Endothelial cell of umbilical vein (primary cell): ENCODE data around the gene TXNDC15. TPM values are rescaled to one million over a fixed set of nuclear protein-coding genes. Genes with fewer than 3 reads are reported as not detected.

ENCODE experiments used
- BruUV-seq: library from RNA; stranded (reverse); fragments of 400-500 nt; replicated peaks from 2 replicates; lab custom pipeline; 2021; lab: Mats Ljungman, UMichigan
- CTCF ChIA-PET: fragments of 300-600, 350-600 bp; sonication (Branson Sonifier 250); formaldehyde crosslinking; loops from one replicate; lab custom pipeline; 2021; ENCODE audit warnings: antibody characterized with exemption, inconsistent platforms; lab: Charles Lee
- POLR2A ChIA-PET: fragments of 300-600, 350-600 bp; sonication (Branson Sonifier 250); formaldehyde crosslinking; loops from one replicate; lab custom pipeline; 2021; ENCODE audit warnings: antibody characterized with exemption, inconsistent platforms; lab: Charles Lee
- DNase-seq: peaks from one replicate; pipeline ENCODE4 v3.0.0-alpha.2; 2011; ENCODE audit warnings: low read depth, low spot score
- FAIRE-seq: peaks from 2 replicates; lab custom pipeline; 2011; peaks lifted over from hg19 to GRCh38; lab: Jason Lieb, UNC
- H2AFZ ChIP-seq: 2 replicates; pipeline ENCODE4 v1.6.0; 2012; ENCODE audit warnings: low read depth, low read length, control low read depth, inconsistent platforms
- H3K27ac ChIP-seq: 2 replicates; pipeline ENCODE4 v1.5.1; 2011; ENCODE audit warnings: low read depth, mild to moderate bottlenecking, control low read depth, low read length, moderate library complexity; ENCODE audit not compliant: insufficient read depth
- H3K27me3 ChIP-seq, 2 experiments: 2 replicates each; pipeline versions ENCODE4 v1.6.0 to v1.6.1; 2011; ENCODE audit warnings: low read length in 2 of 2, mixed read lengths in 1 of 2; ENCODE audit not compliant: control insufficient read depth in 2 of 2, insufficient read depth in 2 of 2
- H3K36me3 ChIP-seq, 2 experiments: 2 replicates in 1 of 2; 3 replicates in 1 of 2; pipeline ENCODE4 v1.5.1; 2011; ENCODE audit warnings: low read length in 2 of 2, mild to moderate bottlenecking in 1 of 2, moderate library complexity in 1 of 2; ENCODE audit not compliant: control insufficient read depth in 2 of 2, insufficient read depth in 2 of 2; ENCODE audit errors: extremely low read depth in 1 of 2
- H3K4me1 ChIP-seq: 3 replicates; pipeline ENCODE4 v1.5.1; 2011; ENCODE audit warnings: mild to moderate bottlenecking, low read length; ENCODE audit not compliant: control insufficient read depth, insufficient read depth; ENCODE audit errors: extremely low read depth
- H3K4me2 ChIP-seq: 2 replicates; pipeline ENCODE4 v1.6.1; 2011; ENCODE audit warnings: low read length, control low read depth, mixed read lengths; ENCODE audit not compliant: insufficient read depth
- H3K4me3 ChIP-seq, 3 experiments: fragments of 200-600 bp in 1 of 3; sonication (generic), shearing (Covaris generic) in 1 of 3; replicated peaks in 1 of 3; 2 replicates each; pipeline ENCODE4 v1.5.1; 2011 to 2016; ENCODE audit warnings: control low read depth in 3 of 3, low read length in 3 of 3, mild to moderate bottlenecking in 2 of 3, inconsistent platforms in 1 of 3, low read depth in 1 of 3, moderate library complexity in 1 of 3; ENCODE audit not compliant: insufficient read depth in 1 of 3
- H3K79me2 ChIP-seq: 2 replicates; pipeline ENCODE4 v1.6.0; 2012; ENCODE audit warnings: low read length, inconsistent platforms; ENCODE audit not compliant: control insufficient read depth, insufficient read depth
- H3K9ac ChIP-seq: replicated peaks from 2 replicates; pipeline ENCODE3; 2011; ENCODE audit warnings: low read length, control low read depth; ENCODE audit not compliant: insufficient read depth; ENCODE audit errors: extremely low read depth
- H3K9me1 ChIP-seq: replicated peaks from 3 replicates; pipeline ENCODE4 v1.6.0; 2011; ENCODE audit warnings: mild to moderate bottlenecking, low read length; ENCODE audit not compliant: control insufficient read depth, insufficient read depth; ENCODE audit errors: extremely low read depth
- H3K9me3 ChIP-seq: replicated peaks from 2 replicates; pipeline ENCODE4 v1.5.1; 2012; ENCODE audit warnings: low read length, inconsistent platforms; ENCODE audit not compliant: control insufficient read depth, insufficient read depth
- H4K20me1 ChIP-seq: replicated peaks from 2 replicates; pipeline ENCODE3; 2011; ENCODE audit warnings: mild to moderate bottlenecking, low read length; ENCODE audit not compliant: control insufficient read depth, insufficient read depth; ENCODE audit errors: extremely low read depth
- EZH2 ChIP-seq: IDR thresholded peaks from 2 replicates; pipeline ENCODE4 v1.6.1; 2012; ENCODE audit warnings: borderline replicate concordance, low read depth, mild to moderate bottlenecking, moderate library complexity, low read length, inconsistent platforms; ENCODE audit not compliant: severe bottlenecking
- FOS ChIP-seq: IDR thresholded peaks from 2 replicates; pipeline ENCODE4 v1.6.1; 2011; ENCODE audit warnings: mild to moderate bottlenecking, low read length, moderate library complexity, borderline replicate concordance; ENCODE audit not compliant: insufficient read depth
- GATA2 ChIP-seq: IDR thresholded peaks from 2 replicates; pipeline ENCODE4 v1.7.0; 2011; ENCODE audit warnings: low read depth, mild to moderate bottlenecking, moderate library complexity, mixed read lengths, low read length; ENCODE audit not compliant: insufficient read length, insufficient read depth
- JUN ChIP-seq: IDR thresholded peaks from 2 replicates; pipeline ENCODE4 v1.6.1; 2011; ENCODE audit warnings: borderline replicate concordance, low read depth; ENCODE audit not compliant: insufficient read length, insufficient read depth
- MYC ChIP-seq: IDR thresholded peaks from one replicate; pipeline ENCODE4 v1.6.1; 2011; ENCODE audit warnings: mild to moderate bottlenecking, low read depth, low read length
- POLR2A ChIP-seq: IDR thresholded peaks from 2 replicates; pipeline ENCODE4 v1.6.1; 2012; ENCODE audit warnings: low read depth, mild to moderate bottlenecking, control low read depth, low read length
- POLR2AphosphoS5 ChIP-seq: IDR thresholded peaks from 2 replicates; pipeline ENCODE4 v1.6.1; 2012; ENCODE audit warnings: low read depth, mild to moderate bottlenecking, control low read depth, low read length, moderate library complexity; ENCODE audit not compliant: insufficient read depth
- dilution Hi-C: fragments of 300-500 bp; cut with MboI; formaldehyde crosslinking; loops from one replicate; pipeline ENCODE4 v1.15.0; 2019; ENCODE audit warnings: low sequenced_read_pairs; ENCODE audit not compliant: extremely low pct_ligation_motif_present
- intact Hi-C: fragments of 100-400 bp; cut with micrococcal nuclease; formaldehyde crosslinking; loops from one replicate; pipeline ENCODE4 v1.10.0; 2022
- polyA plus RNA-seq, 4 experiments: library from polyadenylated mRNA; depleted of rRNA in 3 of 4; stranded (reverse) in 3 of 4; unstranded in 1 of 4; fragments of >200 nt; gene quantifications; 2 replicates each; pipeline versions ENCODE4 v1.2.1 to v1.2.3, GENCODE V29; 2011 to 2012; ENCODE audit warnings: missing spikeins in 1 of 4
- total RNA-seq: library from RNA; stranded (reverse); gene quantifications from 2 replicates; pipeline ENCODE4 v1.2.3, GENCODE V29; 2021
- TF ChIP-seq, protein P1 (sequence below), 2 donors: IDR thresholded peaks; 1 replicate in 1 of 2; 2 replicates in 1 of 2; pipeline ENCODE4 v1.5.1; 2011; ENCODE audit warnings: low read length in 2 of 2, mild to moderate bottlenecking in 2 of 2, moderate library complexity in 2 of 2, control low read depth in 1 of 2, inconsistent platforms in 1 of 2, low read depth in 1 of 2; ENCODE audit not compliant: insufficient read depth in 1 of 2; ENCODE audit errors: extremely low read depth in 1 of 2
- TF ChIP-seq, protein P2 (sequence below): IDR thresholded peaks from 2 replicates; pipeline ENCODE4 v1.6.1; 2011; ENCODE audit not compliant: insufficient read depth, insufficient read length

The TXNDC15 gene
- total and polyA plus RNA-seq, 2 donors (not counting 3 experiments of a cell fraction or from before 2014, with no cell fraction given) = 57.2 to 68.6 TPM

DNA sequence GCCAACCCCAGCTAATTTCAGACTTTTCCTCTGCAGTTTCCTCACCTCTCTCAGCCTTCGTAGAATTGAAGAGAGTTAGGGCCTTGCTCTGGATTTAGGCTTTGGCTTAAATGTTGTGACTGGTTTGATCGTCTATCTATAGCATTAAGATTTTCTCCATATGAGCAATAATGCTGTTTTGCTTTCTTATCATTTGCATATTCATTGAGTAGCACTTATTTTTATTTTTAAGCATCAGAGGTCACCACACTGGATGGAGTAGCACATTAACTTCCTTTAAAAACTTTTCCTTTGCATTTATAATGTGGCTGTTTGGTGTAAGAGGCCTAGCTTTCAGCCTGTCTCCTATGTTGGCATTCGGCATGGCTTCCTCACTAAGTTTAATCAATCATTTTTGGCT is 18.1 kb downstream of the TXNDC15 start:
- Histone ChIP-seq H3K27ac (no peak overlapping the region), H3K4me3 (no peak overlapping the region), H3K36me3 (peaks cover 0 to 2% of the 10 kb centered on the region in 2 experiments), H3K4me1 (no peaks in the 10 kb centered on the region), H3K79me2 (no peaks in the 10 kb centered on the region), H2AFZ (no peak overlapping the region), H4K20me1 (no peaks in the 10 kb centered on the region), H3K9me1 (no peaks in the 10 kb centered on the region), H3K9ac (no peak overlapping the region), H3K9me3 (no peaks in the 10 kb centered on the region), H3K4me2 (no peak overlapping the region), H3K27me3 (no peaks in the 10 kb centered on the region)
- FAIRE-seq (no peak), DNase-seq (no peak)
- CTCF ChIA-PET = interaction anchor here (0.7 to 1.6 kb wide), 2 partner anchors 9 to 12 kb away, joined by 3 to 6 read pairs; no protein-coding TSS in a partner anchor
- POLR2A ChIA-PET = no interaction called here
- intact Hi-C loops (no loop called here), dilution Hi-C loops (no loop called here)
- TF ChIP-seq, protein P1, sequence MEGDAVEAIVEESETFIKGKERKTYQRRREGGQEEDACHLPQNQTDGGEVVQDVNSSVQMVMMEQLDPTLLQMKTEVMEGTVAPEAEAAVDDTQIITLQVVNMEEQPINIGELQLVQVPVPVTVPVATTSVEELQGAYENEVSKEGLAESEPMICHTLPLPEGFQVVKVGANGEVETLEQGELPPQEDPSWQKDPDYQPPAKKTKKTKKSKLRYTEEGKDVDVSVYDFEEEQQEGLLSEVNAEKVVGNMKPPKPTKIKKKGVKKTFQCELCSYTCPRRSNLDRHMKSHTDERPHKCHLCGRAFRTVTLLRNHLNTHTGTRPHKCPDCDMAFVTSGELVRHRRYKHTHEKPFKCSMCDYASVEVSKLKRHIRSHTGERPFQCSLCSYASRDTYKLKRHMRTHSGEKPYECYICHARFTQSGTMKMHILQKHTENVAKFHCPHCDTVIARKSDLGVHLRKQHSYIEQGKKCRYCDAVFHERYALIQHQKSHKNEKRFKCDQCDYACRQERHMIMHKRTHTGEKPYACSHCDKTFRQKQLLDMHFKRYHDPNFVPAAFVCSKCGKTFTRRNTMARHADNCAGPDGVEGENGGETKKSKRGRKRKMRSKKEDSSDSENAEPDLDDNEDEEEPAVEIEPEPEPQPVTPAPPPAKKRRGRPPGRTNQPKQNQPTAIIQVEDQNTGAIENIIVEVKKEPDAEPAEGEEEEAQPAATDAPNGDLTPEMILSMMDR (IDR thresholded peaks at IDR 0.05; ENCODE audit: extremely low read depth in 1 of 2, insufficient read depth in 1 of 2, low read depth in 1 of 2, low read length in 2 of 2) = no peak
- TF ChIP-seq JUN = no peak
- TF ChIP-seq FOS = no peak
- TF ChIP-seq, protein P2, sequence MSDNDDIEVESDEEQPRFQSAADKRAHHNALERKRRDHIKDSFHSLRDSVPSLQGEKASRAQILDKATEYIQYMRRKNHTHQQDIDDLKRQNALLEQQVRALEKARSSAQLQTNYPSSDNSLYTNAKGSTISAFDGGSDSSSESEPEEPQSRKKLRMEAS = no peak
- no peak for TF ChIP-seq GATA2
- TF ChIP-seq POLR2A = no peak
- no peak for TF ChIP-seq MYC
- TF ChIP-seq POLR2AphosphoS5 = no peak
- no peak for TF ChIP-seq EZH2
- no TSS peak for BruUV-seq
